T-helper 1 cell treated with Interleukin-12 subunit alpha and Interleukin-12 subunit beta and Interleukin-4 antibody, amounts not matched to agents 30 ng/mL and 1 ng/mL, for 36 hours (primary cell): ENCODE data around the gene NAA10. TPM values are rescaled to one million over a fixed set of nuclear protein-coding genes. Genes with fewer than 3 reads are reported as not detected.

ENCODE experiments used
- intact Hi-C: fragments of 100-400 bp; cut with micrococcal nuclease; formaldehyde crosslinking; loops from one replicate; pipeline ENCODE4 v1.15.1; 2024
- total RNA-seq: library from RNA; stranded (reverse); gene quantifications from 2 replicates; pipeline ENCODE4 v1.2.3, GENCODE V29; 2022

The NAA10 gene
- total RNA-seq, 1 donor from 2014 or later = 87.4 TPM

GRCh38 chrX:153967536-153968224, 32.8 kb upstream of the NAA10 start:
- intact Hi-C loops = loop anchor here (2.0 to 5.0 kb wide), 2 partner anchors 13 to 85 kb away; no protein-coding TSS in a partner anchor

- intact Hi-C loops = loop anchor here (5.0 kb wide), 1 partner anchor 85 kb away; no protein-coding TSS in a partner anchor
Measured at GRCh38 chrX:153966841-153967535, 32.2 kb upstream of the NAA10 start.

GRCh38 chrX:153966283-153966688, 31.4 kb upstream of the NAA10 start:
- intact Hi-C loops = loop anchor here (5.0 kb wide), 1 partner anchor 86 kb away; no protein-coding TSS in a partner anchor

GRCh38 chrX:153965406-153965805, 30.6 kb upstream of the NAA10 start:
- intact Hi-C loops = loop anchor here (5.0 kb wide), 1 partner anchor 87 kb away; no protein-coding TSS in a partner anchor

GRCh38 chrX:153964105-153964504, 29.3 kb upstream of the NAA10 start:
- intact Hi-C loops = no loop called here

- intact Hi-C loops = no loop called here
Measured at GRCh38 chrX:153963546-153963945, 28.7 kb upstream of the NAA10 start.

GRCh38 chrX:153961292-153961691, 26.5 kb upstream of the NAA10 start:
- intact Hi-C loops = no loop called here

- intact Hi-C loops = no loop called here
Measured at GRCh38 chrX:153960786-153961185, 25.9 kb upstream of the NAA10 start.

- intact Hi-C loops = no loop called here
Measured at GRCh38 chrX:153960077-153960476, 25.2 kb upstream of the NAA10 start.

- intact Hi-C loops = no loop called here
Measured at GRCh38 chrX:153959649-153960048, 24.8 kb upstream of the NAA10 start.

GRCh38 chrX:153958605-153959004, 23.8 kb upstream of the NAA10 start:
- intact Hi-C loops = no loop called here

- intact Hi-C loops = no loop called here
Measured at GRCh38 chrX:153957224-153957623, 22.4 kb upstream of the NAA10 start.

GRCh38 chrX:153956044-153956907, 21.4 kb upstream of the NAA10 start:
- intact Hi-C loops = no loop called here

GRCh38 chrX:153955228-153955732, 20.4 kb upstream of the NAA10 start:
- intact Hi-C loops = loop anchor here (2.0 kb wide), 1 partner anchor 14 kb away; no protein-coding TSS in a partner anchor

GRCh38 chrX:153954558-153955227, 19.9 kb upstream of the NAA10 start:
- intact Hi-C loops = loop anchor here (2.0 kb wide), 1 partner anchor 14 kb away; no protein-coding TSS in a partner anchor

GRCh38 chrX:153953892-153954557, 19.2 kb upstream of the NAA10 start:
- intact Hi-C loops = loop anchor here (1.0 to 2.0 kb wide), 2 partner anchors 15 to 190 kb away; partner anchors contain the start of gene PLXNB3

GRCh38 chrX:153953342-153953830, 18.5 kb upstream of the NAA10 start:
- intact Hi-C loops = loop anchor here (1.0 kb wide), 1 partner anchor 189 kb away; the partner anchor contains the start of gene PLXNB3

- intact Hi-C loops = loop anchor here (1.0 kb wide), 1 partner anchor 188 kb away; the partner anchor contains the start of gene PLXNB3
Measured at GRCh38 chrX:153952373-153953026, 17.7 kb upstream of the NAA10 start.
